Measurements from ENCODE around the gene DLX5.

The DLX5 gene

DNA sequence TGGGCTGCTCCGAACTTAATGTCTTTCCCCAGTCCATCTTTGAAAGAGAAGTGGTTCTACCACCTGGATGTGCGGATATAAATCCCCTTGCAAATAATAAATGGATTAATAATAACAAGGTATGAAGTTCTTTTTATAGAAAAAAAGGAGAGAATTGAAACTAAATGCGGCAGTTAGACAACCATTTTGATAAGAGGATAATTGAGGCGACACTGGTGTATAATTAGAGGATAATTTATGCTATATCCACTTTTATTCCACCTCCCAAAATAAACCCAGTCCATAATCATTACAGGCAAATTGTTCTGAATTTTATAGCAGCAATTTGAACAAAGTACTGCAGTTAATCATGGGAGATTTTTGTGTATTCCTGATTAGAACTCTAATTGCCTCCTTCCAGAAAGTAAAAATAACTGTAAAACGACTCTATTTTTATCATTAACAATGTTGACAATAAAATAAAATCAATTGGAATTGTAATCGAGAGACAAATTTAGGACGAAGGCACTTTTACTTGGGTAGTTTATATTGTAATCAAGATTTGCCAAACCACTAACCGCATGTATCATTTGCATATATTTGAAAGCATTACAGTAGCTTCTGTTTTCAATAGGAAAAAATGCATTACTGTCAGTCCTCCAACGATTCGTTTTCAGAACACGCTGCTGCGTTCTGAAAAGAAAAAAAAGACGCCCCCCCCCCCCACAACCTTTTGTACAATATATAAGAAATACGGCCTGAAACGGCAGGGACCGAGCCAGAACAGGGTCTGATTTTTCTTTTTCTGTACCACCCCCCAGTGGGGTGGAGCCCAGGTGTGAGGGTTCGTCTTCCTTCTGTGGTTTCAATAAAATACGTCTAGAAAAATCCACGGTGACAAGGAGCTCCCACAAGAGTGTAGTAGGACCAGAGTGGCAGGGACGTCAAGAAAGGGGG is 20.1 kb downstream of the DLX5 start:
- no peak for DNase-seq

DNA sequence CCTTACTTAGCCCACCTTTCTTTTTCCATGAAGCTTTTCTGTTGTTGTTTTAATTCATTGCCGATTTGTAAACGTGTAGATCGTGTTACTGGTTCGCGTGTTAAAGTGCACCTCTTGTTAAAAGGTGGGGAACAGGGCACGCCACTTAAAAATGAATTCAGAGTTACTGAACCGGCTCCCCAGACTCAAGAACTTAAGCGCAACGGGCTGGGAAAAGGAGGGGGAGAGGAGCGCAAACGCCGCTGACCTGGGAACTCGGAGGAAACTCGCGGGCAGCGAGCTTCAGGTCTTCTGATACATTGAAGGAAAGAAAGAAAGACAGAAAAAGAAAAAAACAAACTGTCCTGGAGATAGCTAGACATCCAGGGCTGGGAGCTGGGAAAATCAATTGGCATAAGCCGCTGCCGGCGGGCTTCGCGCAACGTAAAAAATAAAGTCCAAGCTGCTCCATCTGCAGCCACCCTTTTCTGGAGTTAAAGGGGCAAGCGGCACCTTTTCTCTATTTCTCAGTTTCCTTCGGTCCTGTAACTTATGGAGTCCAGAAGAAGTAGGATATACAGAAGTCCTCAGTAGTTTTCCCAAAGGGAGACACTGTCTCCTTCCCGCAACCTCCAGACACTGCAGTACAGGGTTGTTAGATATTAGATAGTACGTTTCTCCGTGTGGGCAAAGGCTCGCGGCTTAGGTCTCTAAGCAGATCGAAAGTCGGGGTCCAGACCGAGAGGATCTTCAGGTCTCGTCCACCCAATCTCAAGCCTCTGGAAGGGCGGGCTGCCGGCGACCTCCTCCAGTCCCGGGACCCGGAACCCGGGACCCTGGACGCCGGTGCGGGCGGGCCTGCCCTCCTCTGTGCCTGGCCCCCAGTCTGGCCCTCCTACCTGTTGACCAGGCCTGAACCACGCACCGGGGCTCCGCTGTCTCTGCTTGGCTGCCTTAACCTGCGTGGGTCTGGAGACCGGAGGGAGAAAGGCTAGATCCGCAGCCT is 21.1 kb downstream of the DLX5 start:
- DNase-seq: no peak

DNA sequence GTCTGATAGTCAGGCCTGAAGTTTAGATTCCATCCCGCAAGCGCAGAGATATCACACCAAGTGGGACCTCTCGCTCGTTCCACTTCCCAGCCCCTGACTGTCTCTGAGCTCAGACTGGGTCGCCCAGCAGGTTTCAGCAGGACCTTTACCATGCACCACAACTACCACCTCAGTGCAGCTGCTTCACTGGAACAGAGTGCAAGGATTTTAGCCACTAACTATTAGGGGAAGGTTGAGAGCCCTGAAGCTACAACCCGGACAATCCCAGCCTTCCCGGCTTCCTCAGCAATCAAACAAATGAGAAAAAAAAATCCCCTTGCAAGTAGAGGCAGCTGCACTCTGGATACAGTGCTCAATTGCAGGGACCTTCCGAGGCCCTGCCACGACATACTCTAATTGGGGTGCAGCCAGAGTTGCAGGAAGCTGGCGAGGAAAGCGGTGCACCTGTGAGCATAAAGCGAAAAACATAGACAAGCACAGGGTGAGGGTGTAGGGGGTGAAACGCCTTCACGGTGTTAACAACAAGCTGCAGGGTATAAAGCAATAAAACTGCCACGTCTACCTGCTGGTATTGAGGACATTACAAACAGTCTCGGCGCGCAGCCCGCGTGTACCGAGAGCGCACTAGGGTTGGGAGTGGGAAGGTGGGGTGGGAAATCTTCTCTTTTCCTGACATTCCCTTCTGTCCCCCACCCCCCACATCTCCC is 21.9 kb downstream of the DLX5 start:
- no peak for DNase-seq

DNA sequence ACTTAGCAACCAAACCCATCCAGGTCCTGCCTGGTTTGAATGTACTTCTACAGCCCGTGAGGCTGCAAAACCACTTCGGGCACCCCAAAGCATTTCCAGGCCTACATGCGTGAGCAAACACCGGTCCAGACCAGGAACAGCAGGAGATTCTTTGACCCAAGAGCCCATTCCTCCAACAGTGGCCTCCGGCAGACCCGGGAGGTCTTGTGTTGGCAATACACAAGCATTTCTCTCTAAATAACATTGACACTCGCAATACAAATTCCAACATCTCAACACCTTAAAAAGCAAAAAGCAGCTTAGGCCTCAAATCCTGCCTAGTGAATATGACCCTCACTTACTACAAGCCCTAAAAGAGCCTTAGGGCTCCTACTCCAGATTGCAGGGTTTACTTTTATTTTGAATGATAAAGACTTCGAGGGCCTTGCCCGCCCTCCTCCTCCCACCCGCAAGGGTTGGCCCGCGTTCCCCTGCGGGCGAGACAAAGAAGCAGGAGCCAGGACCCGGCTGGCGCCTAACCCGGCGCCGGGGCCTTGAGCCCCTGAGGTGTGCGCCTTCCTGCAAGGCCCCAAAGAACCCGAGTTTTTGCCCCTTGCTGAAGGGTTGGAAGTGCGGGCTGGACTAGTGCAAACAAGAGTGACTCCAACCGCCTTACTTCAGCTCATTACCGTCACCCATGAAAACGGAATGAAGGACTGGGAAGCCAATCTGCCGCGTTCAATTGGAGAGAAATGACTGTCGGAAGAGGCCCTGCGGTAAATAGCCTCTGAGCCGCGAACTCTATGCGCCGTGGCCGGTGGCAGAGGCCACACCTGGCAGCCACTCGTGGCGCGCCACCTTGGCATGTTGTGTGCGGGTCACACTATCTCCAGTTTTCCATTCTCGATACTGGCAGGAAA is 22.7 kb downstream of the DLX5 start:
- DNase-seq: no peak

DNA sequence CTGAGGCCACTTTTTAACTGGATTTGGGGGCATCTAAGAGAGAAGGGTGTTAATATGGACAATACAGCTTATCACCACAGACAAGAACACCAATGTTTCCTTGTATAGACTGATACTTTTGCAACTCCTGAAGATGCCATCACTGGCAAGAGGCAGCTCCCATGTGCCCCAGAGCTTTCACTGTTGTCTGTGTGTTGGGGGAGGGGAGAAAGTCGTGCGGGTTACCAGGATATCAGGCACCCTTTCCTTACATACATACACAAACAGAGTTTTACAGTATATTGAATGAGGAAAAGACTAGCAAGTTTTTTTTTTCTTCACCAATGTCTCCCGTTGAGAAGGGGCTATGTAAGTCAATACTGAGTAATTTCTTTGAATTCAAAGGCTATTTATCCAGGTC is 23.4 kb downstream of the DLX5 start:
- DNase-seq: no peak

DNA sequence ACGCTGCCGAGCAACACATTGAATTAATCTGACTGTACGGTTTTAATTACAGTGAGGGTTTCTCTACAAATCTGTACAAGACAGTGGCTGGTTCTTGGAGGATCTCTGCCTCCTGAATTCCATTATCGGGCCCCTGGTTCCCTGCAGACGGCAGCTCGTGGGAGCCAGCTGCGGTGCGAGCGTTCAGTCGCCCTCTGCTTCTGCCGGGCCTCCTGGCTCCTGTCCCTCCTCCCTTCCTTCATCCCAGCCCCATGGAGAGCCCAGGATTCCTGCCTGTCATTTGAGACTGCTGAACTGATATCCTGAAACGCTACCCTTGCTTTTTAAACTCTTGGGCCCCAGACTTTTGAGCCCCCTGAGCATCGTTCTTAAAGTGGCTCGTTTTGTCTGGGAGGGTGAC is 25.9 kb downstream of the DLX5 start:
- DNase-seq: no peak

DNA sequence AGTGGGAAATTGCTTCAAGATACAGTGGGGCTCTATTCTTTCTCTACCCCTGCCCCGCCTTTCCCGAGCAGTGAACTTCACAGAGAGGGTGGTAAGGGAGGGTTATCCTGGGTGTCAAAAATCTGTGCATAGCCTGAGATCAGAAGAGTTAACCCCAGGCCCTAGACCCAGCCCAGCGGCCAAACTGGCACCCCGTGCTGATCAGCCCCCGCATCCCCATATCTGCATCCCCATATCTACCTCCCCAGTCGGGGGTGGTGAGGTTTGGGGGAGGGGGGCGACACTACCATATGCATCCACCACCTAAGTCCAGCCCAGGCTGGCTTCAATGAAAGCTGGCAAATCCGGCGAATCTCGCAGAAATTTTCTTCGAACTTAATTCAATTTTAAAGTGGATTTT is 26.3 kb downstream of the DLX5 start:
- DNase-seq: no peak

DNA sequence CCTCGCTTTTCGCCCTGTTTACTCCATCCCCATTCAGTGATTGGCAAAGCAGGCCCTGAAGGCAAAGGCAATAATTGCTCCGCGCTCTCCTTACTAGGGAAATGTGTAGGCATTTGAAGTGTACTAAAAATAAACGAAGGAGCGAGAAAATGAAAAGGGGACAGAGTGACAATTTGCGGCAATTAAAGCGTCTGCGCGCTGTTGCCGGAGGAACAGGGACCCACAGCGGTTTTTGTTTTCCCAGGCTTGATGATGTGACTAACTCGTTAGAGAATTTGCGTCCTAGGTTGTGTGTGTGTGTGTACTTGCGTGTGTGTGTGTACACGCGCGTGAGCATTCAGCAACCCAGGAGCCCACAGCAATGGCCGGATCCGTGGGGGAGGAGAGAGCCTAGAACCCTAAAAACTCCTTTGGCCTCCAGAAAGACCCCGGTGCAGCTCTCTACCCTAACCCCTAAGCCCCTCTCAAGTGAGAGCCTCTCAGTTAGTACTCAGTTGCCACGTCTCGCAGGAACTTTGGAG is 27.1 kb downstream of the DLX5 start:
- no peak for DNase-seq

DNA sequence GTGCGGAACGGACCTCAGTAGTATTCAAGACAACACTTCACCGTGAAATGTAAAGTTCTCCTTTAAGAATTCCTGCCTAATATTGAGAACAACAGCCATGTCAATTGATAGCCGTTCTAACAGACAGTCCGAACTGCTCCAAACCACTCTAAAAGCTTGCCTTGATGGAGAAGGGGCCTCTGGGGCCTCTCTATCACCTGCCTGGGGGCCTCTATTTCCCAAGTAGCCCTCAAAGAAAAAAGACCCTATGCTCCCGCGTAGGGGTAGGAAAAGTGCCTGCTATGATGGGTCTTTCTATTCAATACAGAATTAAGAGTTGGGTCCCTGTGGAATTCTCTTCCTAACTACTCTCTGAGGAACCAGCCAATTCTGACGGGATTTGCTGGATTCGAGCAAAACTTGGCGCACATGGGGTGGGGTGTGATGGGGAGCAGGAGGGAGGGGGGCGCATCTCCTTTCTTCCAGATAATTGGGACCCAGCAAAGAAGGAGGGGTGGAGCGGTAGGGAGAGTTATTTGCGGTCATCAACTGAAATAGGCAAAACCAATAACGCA is 27.6 kb downstream of the DLX5 start:
- no peak for DNase-seq

DNA sequence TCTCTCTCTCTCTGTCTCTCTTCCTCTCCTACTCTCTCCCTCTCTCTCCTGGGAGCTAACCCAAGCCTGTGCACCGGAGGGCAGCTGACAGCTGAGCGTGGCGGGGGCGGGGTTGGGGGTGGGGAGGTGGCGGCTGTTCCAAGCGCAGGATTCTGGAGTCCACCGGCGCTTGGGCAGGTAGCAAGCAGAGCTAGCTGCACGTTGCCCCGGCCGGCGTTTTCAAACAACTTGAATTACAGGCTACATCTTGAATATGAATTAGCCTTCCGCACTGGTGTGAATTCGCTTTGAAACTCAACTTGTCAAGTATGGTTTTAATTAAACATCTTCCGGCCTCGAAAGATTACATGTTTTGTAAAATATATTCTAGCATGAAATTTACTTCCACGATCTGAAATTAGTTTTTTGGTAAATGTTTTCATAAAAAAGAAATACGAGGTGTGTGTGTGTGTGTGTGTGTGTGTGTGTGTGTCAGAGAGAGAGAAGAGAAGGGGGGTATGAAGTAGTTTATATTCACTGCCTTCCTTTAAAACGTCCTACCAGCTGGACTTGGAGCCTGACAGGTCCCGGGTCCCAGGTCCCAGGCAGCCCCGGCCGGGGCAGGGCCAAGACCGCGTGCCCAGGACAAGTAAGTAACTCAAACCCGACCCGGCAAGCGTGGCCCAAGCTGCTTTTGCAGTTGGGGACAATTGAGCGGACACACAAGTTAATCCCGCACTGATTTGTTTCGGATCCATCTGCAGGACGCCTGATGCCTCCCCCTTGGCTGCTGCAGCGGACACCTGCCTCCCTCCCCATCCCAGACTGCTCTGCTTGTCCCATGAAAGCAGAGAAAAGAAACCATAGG is 28.3 kb downstream of the DLX5 start:
- DNase-seq: no peak

DNA sequence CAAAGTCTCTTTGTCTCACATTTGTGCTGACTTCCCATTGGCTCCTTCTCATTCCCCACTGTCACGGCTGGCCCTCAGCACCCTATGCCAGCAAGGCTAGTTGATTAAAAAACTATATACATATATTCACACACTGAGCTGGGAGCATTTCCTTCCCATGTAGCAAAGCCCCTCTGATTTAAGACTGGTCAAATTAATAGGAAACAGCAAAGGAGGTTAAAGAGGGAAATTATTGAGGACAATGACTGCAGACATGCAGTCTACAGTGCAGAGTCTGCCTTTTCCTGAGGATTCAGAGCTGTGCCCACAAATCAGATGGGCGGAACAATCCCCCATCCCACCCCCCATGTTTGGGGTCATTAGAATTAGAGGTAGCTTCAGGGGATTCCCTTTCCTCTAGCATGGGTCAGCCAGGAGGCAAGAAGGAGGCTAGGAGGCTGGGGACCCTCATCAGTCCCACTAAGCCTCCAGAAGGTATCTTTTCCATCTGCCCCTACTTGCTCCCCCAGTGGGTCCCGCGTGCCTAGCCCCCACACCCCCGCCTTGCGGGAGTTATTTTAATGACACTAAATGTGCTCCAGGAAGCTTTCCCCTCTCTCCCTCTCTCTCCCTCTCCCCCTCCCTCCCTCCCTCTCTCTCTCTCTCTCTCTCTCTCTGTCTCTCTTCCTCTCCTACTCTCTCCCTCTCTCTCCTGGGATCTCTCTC is 29.1 kb downstream of the DLX5 start:
- DNase-seq: no peak

DNA sequence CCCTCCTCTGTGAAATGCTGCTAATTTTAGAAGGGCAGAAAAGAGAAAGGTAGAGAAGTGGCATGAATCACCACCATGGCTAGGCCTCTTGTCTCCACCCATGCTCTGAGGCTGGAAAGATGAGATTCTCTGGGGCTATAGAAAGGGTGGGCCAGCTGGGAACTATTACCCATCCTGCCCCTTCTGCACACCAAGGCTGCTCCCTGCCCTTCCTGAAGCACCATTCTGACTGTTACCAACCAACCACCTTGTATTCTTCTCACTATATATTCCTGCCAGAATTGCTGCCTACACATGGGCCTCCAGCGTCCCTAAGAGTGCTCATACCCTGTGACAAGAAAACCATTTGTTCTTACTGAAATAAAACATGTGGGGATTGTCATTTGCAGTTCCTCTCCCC is 30.7 kb downstream of the DLX5 start:
- no peak for DNase-seq

DNA sequence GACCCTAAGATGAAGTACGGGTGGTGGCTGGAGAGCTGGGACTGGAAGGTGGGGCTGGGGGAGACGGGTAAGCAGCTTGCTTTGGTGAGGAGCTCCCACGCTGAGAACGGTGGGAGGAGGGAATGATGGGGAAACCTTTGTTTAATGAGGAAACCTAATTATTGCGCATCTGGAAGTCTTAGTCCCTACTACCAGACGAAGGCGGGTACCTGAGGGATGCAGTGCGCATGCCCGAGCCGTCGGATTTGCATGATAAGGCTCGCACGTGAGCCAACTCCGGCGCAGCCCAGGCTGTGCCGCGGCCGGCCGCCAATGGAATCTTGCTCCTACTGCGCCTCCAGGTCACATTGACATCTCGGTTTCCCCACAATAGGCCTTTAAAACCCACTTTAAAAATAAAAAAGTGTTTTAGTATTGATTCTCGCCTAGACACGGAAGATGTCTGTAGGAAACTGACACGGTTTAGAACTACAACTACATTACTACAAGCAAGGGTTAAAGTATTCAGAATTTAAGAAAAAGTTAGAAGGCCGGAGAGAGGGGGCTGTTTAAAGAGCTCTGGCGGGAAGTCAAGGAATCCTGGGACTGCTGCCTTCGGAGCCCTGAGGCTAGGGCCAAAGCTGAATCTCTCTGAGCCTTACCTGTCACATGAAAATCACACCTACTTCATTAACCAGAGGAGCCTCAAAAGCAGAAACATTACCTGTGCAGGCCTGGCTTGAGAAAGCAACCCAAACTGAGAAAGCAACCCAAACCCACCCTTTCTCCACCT is 31.4 kb downstream of the DLX5 start:
- no peak for DNase-seq

DNA sequence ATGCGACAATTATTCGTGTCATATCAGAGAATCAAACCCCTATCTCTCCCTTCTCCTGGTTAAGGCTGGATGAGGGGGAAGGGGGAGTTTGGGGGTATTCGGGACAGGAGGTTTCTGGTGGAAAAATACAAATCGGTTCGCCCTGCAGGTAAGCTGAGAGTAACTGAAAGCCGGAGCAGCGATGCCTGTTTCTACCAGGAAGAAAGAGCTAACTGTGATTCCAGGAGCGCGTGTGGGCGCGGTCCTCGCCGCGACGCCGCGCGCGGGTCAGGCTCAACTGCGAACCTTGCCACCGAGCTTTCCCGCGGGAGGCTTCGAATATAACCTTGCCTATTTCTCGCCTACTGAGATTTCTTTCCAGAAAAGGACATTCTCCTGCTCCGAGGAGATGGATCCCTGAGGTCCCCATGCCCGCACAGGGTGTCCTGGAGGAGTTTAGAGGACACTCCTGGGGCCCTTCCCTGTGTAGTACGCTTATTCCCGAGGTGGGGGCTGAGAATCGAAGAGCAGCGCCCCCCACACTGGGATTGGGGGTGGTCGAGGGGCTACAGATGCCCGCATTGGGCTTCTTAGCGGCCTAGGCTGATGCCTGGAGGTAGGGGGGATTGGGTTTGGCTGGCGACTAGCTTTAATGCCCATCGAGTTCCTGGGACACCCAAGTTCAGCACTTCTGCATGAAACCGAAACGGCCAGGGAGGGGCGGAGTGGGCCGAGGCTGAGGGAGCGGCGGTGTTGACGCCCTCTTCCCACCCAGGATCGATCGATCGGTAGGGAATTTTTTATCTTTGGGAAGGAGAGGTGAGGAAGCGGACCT is 32.2 kb downstream of the DLX5 start:
- no peak for DNase-seq

DNA sequence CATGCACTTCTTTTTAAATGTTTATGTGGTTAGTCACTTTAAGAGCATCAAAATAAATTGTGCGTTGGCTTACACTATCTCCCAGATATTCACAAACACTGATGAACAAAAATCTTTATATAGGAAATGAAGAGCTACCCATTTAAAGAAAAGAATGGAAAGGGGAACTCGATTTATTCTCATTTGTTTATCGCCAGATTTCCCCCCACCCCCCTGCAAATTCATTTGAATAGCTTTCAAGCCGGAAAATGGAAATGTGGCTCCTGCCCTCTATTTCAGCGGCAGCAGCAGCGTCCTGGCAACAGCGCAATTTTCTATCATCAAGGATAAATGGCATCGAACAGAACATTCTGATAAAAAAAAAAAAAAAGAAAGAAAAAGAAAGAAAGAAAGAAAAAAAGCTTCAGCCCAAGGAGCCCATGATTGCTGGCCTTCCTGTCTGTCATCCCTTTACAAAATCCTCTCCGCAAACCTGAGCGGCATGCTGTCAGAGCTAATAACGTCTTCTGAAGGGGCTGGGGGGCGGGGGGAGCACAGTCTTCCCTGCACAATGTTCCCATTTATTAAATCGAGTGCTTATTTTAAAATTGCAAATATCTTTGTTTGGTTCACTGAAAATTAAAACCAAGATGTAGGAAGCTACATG is 33.0 kb downstream of the DLX5 start:
- no peak for DNase-seq

DNA sequence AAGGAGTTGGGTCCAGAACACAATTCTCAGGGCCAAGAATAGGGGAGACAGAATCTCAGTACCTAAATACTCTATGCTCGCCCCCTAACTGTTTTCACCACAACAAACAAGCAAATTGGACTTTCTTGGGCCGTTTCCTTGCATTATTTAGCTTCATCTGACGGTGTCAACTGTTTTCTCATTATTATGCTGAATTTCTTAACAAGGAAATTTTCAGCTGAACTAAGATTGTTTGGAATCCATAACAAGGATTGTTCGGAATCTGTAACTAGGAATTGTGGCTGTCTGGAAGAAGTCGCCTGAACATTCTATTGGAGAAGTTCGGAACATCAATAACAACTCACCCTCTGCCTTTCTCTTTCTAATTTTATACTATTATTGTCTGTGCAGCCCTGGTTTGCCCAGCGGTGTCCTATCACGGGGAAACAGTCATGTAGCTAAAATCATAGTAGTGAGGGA is 34.7 kb downstream of the DLX5 start:
- no peak for DNase-seq

DNA sequence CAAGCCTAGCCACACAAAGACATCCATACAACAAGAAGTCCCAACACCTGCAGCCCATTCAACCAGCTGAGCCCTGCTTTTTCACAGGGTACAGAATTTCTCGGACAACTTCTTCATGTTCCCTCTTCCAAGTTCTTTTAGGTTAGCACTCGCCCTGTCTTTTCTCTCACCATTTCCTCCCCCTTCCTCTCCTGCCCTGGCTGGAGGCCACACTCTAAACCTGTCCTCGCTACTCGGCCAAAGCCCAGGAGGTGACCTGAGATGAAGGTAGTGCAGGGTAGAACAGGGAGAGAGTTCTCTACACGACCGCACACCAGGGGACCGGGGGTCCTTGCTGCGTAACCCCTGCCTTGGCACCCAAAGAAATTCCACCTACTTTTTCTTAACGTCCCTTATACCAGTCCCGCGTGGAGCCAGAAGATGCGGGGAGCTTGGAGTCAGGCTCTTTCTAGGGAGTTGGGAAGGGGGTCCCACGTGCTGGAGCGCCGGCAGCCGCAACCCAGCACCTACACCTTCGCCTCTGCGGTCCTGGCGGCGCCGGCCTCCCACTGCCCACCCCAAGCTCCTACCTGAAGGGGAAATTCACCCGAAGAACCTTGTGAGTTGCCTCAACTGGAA is 35.3 kb downstream of the DLX5 start:
- DNase-seq: no peak
